Keratinocyte (primary cell): Measurements from ENCODE around the gene VIT. TPM values are rescaled to one million over a fixed set of nuclear protein-coding genes. Genes with fewer than 3 reads are reported as not detected.

Source experiments
- DNase-seq: peaks from one replicate; pipeline ENCODE4 v3.0.0-alpha.2; 2011; ENCODE audit warnings: low read depth, missing footprints, low spot score
- FAIRE-seq: peaks from 2 replicates; lab custom pipeline; 2011; peaks lifted over from hg19 to GRCh38; lab: Jason Lieb, UNC
- H2AFZ ChIP-seq: 2 replicates; pipeline ENCODE4 v1.6.0; 2012; ENCODE audit warnings: low read length, control low read depth, inconsistent platforms; ENCODE audit not compliant: control insufficient read depth
- H3K27ac ChIP-seq: 2 replicates; pipeline ENCODE4 v1.5.1; 2011; ENCODE audit warnings: low read length; ENCODE audit not compliant: control insufficient read depth, insufficient read depth
- H3K27me3 ChIP-seq: 3 replicates; pipeline ENCODE4 v1.6.0; 2011; ENCODE audit warnings: low read length; ENCODE audit not compliant: control insufficient read depth, insufficient read depth; ENCODE audit errors: extremely low read depth
- H3K36me3 ChIP-seq, 2 experiments: 2 replicates in 1 of 2; 3 replicates in 1 of 2; pipeline ENCODE4 v1.5.1; 2011; ENCODE audit warnings: low read length in 2 of 2, mild to moderate bottlenecking in 1 of 2; ENCODE audit not compliant: control insufficient read depth in 2 of 2, insufficient read depth in 2 of 2; ENCODE audit errors: extremely low read depth in 1 of 2
- H3K4me1 ChIP-seq: 3 replicates; pipeline ENCODE4 v1.5.1; 2011; ENCODE audit warnings: low read length; ENCODE audit not compliant: control insufficient read depth, insufficient read depth; ENCODE audit errors: extremely low read depth
- H3K4me2 ChIP-seq: 3 replicates; pipeline ENCODE4 v1.6.0; 2011; ENCODE audit warnings: low read depth, low read length; ENCODE audit not compliant: control insufficient read depth, insufficient read depth; ENCODE audit errors: extremely low read depth
- H3K4me3 ChIP-seq, 3 experiments: fragments of 200-600 bp in 1 of 3; sonication (generic) in 1 of 3; 2 replicates in 2 of 3; 3 replicates in 1 of 3; pipeline ENCODE4 v1.5.1; 2011 to 2016; ENCODE audit warnings: low read length in 3 of 3, mild to moderate bottlenecking in 3 of 3, control low read depth in 2 of 3, inconsistent platforms in 1 of 3, low read depth in 1 of 3, mixed read lengths in 1 of 3, mixed run types in 1 of 3, moderate library complexity in 1 of 3; ENCODE audit not compliant: control insufficient read depth in 2 of 3, insufficient read depth in 2 of 3; ENCODE audit errors: extremely low read depth in 1 of 3
- H3K79me2 ChIP-seq: 2 replicates; pipeline ENCODE4 v1.6.0; 2012; ENCODE audit warnings: low read length; ENCODE audit not compliant: control insufficient read depth, insufficient read depth
- H3K9ac ChIP-seq: 3 replicates; pipeline ENCODE4 v1.6.0; 2011; ENCODE audit warnings: low read length; ENCODE audit not compliant: control insufficient read depth, insufficient read depth; ENCODE audit errors: extremely low read depth
- H3K9me1 ChIP-seq: 3 replicates; pipeline ENCODE4 v1.6.0; 2011; ENCODE audit warnings: low read length; ENCODE audit not compliant: control insufficient read depth, insufficient read depth; ENCODE audit errors: extremely low read depth
- H3K9me3 ChIP-seq: 2 replicates; pipeline ENCODE4 v1.5.1; 2012; ENCODE audit warnings: low read depth, low read length; ENCODE audit not compliant: control insufficient read depth
- H4K20me1 ChIP-seq: 3 replicates; pipeline ENCODE4 v1.6.0; 2011; ENCODE audit warnings: low read length; ENCODE audit not compliant: control insufficient read depth, insufficient read depth; ENCODE audit errors: extremely low read depth
- CTCF ChIP-seq, 3 experiments: IDR thresholded peaks in 1 of 3; conservative IDR thresholded peaks in 1 of 3; optimal IDR thresholded peaks in 1 of 3; 2 replicates in 2 of 3; 3 replicates in 1 of 3; pipeline versions ENCODE3 to v1.5.1; 2011; ENCODE audit warnings: low read length in 3 of 3, mild to moderate bottlenecking in 3 of 3, moderate library complexity in 2 of 3, control low read depth in 1 of 3, inconsistent platforms in 1 of 3; ENCODE audit not compliant: insufficient read depth in 2 of 3; ENCODE audit errors: extremely low read depth in 1 of 3
- EZH2 ChIP-seq: IDR thresholded peaks from one replicate; pipeline ENCODE4 v1.6.1; 2012; ENCODE audit warnings: inconsistent platforms, mild to moderate bottlenecking, low read length, moderate library complexity
- dilution Hi-C: fragments of 300-500 bp; cut with MboI; formaldehyde crosslinking; loops from one replicate; pipeline ENCODE4 v1.7.0; 2020; ENCODE audit warnings: low sequenced_read_pairs; ENCODE audit not compliant: extremely low pct_ligation_motif_present
- polyA plus RNA-seq, 5 experiments: library from polyadenylated mRNA; depleted of rRNA in 3 of 5; stranded (reverse) in 3 of 5; stranded (forward) in 1 of 5; unstranded in 1 of 5; fragments of >200 nt; gene quantifications; 1 replicate in 1 of 5; 2 replicates in 3 of 5; 3 replicates in 1 of 5; pipeline versions ENCODE4 v1.2.1 to v1.2.3, GENCODE V29; 2011 to 2012; ENCODE audit warnings: missing spikeins in 2 of 5, low read depth in 1 of 5, low replicate concordance in 1 of 5

The VIT gene
- polyA plus RNA-seq, 1 donor (not counting 4 experiments of a cell fraction or from before 2014, with no cell fraction given): 0.79 TPM

GRCh38 chr2:36858551-36859365 is 162.3 kb downstream of the VIT start:
- no peak for FAIRE-seq
- Histone ChIP-seq H3K4me3 (no peak overlapping the region), H3K9me3 (no peaks in the 10 kb centered on the region), H3K36me3 (peaks cover 5 to 11% of the 10 kb centered on the region in 2 experiments), H3K27ac (no peak overlapping the region), H3K9me1 (no peaks in the 10 kb centered on the region), H3K79me2 (no peaks in the 10 kb centered on the region), H3K4me1 (peaks cover 9% of the 10 kb centered on the region), H3K4me2 (no peak overlapping the region), H3K27me3 (no peaks in the 10 kb centered on the region), H4K20me1 (no peaks in the 10 kb centered on the region), H2AFZ (no peak overlapping the region), H3K9ac (no peak overlapping the region)
- dilution Hi-C loops: no loop called here
- DNase-seq: no peak
- TF ChIP-seq CTCF (optimal IDR thresholded peaks at IDR 0.05 in 1 of 3, IDR thresholded peaks at IDR 0.05 in 1 of 3, conservative IDR thresholded peaks at IDR 0.05 in 1 of 3; ENCODE audit: extremely low read depth in 1 of 3, insufficient read depth in 2 of 3, low read length in 3 of 3) (no peak), EZH2 (no peak)

GRCh38 chr2:36859366-36859792 is 162.9 kb downstream of the VIT start:
- H3K27ac ChIP-seq: no peak overlapping the region

More at GRCh38 chr2:36859366-36859792, 162.9 kb downstream of the VIT start:
- Histone ChIP-seq H3K79me2 (no peaks in the 10 kb centered on the region), H3K4me1 (peaks cover 3% of the 10 kb centered on the region), H2AFZ (no peak overlapping the region), H3K9ac (no peak overlapping the region), H4K20me1 (no peaks in the 10 kb centered on the region), H3K36me3 (peaks cover 6 to 11% of the 10 kb centered on the region in 2 experiments), H3K9me3 (no peaks in the 10 kb centered on the region), H3K9me1 (no peaks in the 10 kb centered on the region), H3K4me2 (no peak overlapping the region), H3K27me3 (no peaks in the 10 kb centered on the region), H3K4me3 (no peak overlapping the region)
- FAIRE-seq (no peak), DNase-seq (no peak)
- TF ChIP-seq EZH2 (no peak), CTCF (optimal IDR thresholded peaks at IDR 0.05 in 1 of 3, IDR thresholded peaks at IDR 0.05 in 1 of 3, conservative IDR thresholded peaks at IDR 0.05 in 1 of 3; ENCODE audit: extremely low read depth in 1 of 3, insufficient read depth in 2 of 3, low read length in 3 of 3) (no peak)
- dilution Hi-C loops: no loop called here
